Measurements from ENCODE around the gene PTBP2. TPM values are rescaled to one million over a fixed set of nuclear protein-coding genes. Genes with fewer than 3 reads are reported as not detected.

The PTBP2 gene
- total RNA-seq, 2 donors from 2014 or later, result 5.9 to 15.3 TPM

DNA sequence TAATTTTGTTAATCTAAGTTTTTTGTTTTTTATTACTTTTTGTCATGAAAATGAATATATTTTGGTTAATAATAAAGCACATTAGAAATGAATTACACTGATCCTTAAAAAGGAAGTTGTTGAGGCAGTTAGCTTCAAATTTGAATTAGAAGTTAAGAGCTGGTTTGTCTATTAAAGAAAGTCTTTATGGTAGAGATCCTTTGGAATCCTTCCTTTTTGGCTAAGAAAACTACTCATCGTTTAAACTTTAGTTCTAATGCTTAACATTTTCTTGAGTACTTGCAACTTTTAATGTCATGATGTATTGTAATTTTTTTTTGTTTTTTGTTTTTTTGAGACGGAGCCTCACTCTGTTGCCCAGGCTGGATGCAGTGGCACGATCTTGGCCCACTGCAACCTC, 2.4 kb downstream of the PTBP2 start:
- H3K27me3 ChIP-seq, result no peaks in the 10 kb centered on the region
- H3K36me3 ChIP-seq (replicated peaks in 1 of 2; ENCODE audit: insufficient read depth in 1 of 2, low read depth in 2 of 2), result no peaks in the 10 kb centered on the region
- intact Hi-C loops (cut with DNase I), result no loop called here
- ATAC-seq (no peak), DNase-seq (no peak)
- WGBS, 2 donors, result 80 to 95% methylated on average over 3 of the region's 3 CpGs
- H3K4me1 ChIP-seq, result peaks cover 15% of the 10 kb centered on the region
- H3K27ac ChIP-seq, result peak overlapping the region in 1 of 4 donors; percentile 90
- no peaks in the 10 kb centered on the region for H3K9me3 ChIP-seq
- TF ChIP-seq POLR2A (IDR thresholded peaks at IDR 0.05), result no peak
- TF ChIP-seq, protein P1, sequence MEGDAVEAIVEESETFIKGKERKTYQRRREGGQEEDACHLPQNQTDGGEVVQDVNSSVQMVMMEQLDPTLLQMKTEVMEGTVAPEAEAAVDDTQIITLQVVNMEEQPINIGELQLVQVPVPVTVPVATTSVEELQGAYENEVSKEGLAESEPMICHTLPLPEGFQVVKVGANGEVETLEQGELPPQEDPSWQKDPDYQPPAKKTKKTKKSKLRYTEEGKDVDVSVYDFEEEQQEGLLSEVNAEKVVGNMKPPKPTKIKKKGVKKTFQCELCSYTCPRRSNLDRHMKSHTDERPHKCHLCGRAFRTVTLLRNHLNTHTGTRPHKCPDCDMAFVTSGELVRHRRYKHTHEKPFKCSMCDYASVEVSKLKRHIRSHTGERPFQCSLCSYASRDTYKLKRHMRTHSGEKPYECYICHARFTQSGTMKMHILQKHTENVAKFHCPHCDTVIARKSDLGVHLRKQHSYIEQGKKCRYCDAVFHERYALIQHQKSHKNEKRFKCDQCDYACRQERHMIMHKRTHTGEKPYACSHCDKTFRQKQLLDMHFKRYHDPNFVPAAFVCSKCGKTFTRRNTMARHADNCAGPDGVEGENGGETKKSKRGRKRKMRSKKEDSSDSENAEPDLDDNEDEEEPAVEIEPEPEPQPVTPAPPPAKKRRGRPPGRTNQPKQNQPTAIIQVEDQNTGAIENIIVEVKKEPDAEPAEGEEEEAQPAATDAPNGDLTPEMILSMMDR (IDR thresholded peaks at IDR 0.05), result no peak
- no peak overlapping the region for H3K4me3 ChIP-seq

DNA sequence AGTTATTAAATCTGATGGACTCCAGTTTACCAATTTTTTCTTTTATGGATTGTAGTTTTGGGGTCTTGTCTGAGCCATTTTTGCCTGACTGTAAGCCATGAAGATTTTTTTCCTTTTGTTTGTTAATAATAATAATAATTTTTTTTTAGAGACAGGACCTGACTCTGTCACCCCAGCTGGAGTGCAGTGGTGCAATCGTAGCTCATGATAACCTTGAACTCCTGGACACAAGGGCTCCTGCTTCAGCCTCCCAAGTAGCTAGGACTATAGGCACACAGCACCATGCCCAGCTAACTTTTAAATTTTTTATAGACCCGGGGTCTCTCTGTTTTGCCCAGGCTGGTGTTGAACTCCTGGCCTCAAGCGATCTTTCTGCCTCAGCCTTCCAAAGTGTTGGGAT, 6.3 kb downstream of the PTBP2 start:
- intact Hi-C loops (cut with DNase I), result no loop called here
- 78 to 83% methylated on average over 3 of the region's 3 CpGs for WGBS, 2 donors
- no peaks in the 10 kb centered on the region for H3K27me3 ChIP-seq

DNA sequence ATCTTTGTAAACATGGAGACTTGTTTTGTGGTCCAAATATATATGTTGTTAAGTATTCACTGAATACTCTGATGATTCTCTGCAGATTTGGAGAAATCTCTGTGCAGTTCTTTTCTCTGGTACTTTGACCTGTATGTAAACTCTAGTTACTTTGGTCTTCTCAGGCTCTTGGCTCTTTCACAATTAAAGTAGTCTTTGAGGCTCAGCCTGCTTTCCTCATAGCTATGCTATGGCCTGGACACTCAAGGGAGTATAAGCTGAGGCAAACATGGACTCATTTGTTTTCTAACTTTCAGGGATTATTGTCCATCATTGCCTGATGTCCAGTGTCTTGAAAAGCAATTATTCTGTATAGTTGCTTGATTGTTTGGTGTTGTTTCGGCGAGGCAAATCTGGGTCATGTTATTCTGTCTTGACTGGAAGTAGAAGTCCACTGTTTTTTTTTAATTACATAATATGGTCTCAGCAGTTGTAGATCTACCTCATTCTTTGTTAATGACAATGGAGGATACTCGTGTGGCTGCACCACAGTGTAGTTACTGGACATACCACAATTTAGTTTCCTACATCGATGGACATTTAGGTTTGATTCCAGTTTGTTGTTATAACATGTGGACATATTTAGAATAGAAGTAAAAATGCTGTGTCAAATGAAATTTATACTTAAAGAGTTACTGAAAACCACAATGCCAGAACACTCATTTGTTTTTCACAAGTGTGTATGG, 9.2 kb downstream of the PTBP2 start:
- Histone ChIP-seq H3K4me1 (peaks cover 3% of the 10 kb centered on the region), H3K27ac (no peak overlapping the region), H3K9me3 (no peaks in the 10 kb centered on the region), H3K36me3 (replicated peaks in 1 of 2; ENCODE audit: insufficient read depth in 1 of 2, low read depth in 2 of 2) (no peaks in the 10 kb centered on the region), H3K27me3 (no peaks in the 10 kb centered on the region), H3K4me3 (no peak overlapping the region)
- intact Hi-C loops (cut with DNase I), result no loop called here
- DNase-seq (no peak), ATAC-seq (no peak)
- TF ChIP-seq, protein P1 (IDR thresholded peaks at IDR 0.05), result no peak
- TF ChIP-seq POLR2A (IDR thresholded peaks at IDR 0.05), result no peak
- WGBS, 2 donors, result 94 to 95% methylated on average over 4 of the region's 4 CpGs

More for the DNA sequence above, 6.3 kb downstream of the PTBP2 start:
- no peaks in the 10 kb centered on the region for H3K9me3 ChIP-seq
- TF ChIP-seq, protein P1 (IDR thresholded peaks at IDR 0.05), result no peak
- TF ChIP-seq POLR2A (IDR thresholded peaks at IDR 0.05), result no peak
- DNase-seq, result no peak
- H3K27ac ChIP-seq, result no peak overlapping the region
- H3K4me1 ChIP-seq, result peaks cover 12% of the 10 kb centered on the region
- no peaks in the 10 kb centered on the region for H3K36me3 ChIP-seq (replicated peaks in 1 of 2; ENCODE audit: insufficient read depth in 1 of 2, low read depth in 2 of 2)
- no peak overlapping the region for H3K4me3 ChIP-seq
- ATAC-seq, result no peak

DNA sequence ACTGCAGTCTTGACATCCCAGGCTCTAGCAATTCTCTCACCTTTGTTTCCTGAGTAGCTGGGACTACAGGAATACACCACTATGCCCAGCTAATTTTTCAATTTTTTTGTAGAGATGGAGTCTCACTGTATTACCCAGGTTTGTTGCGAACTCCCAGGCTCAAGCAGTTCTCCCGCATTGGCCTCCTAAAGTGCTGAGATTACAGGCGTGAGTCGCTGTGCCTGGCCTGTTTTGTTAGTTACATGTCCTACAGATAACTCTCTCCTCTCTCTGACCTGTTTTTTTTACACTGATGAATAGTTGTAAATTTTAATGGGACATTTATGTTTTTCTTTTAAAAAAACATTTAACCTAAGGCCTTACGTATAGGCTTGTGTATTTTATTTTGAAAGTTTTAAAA, 19.8 kb downstream of the PTBP2 start:
- Histone ChIP-seq H3K27me3 (no peaks in the 10 kb centered on the region), H3K9me3 (no peaks in the 10 kb centered on the region), H3K4me1 (no peaks in the 10 kb centered on the region), H3K36me3 (replicated peaks in 1 of 2; ENCODE audit: insufficient read depth in 1 of 2, low read depth in 2 of 2) (no peaks in the 10 kb centered on the region), H3K4me3 (no peak overlapping the region), H3K27ac (no peak overlapping the region)
- 94 to 96% methylated on average over 5 of the region's 5 CpGs for WGBS, 2 donors
- intact Hi-C loops (cut with DNase I), result no loop called here
- TF ChIP-seq, protein P1 (IDR thresholded peaks at IDR 0.05), result no peak
- no peak for ATAC-seq
- no peak for DNase-seq

Measured in body of pancreas (tissue), 4 donors.